H1 (cell line): ENCODE results near the gene SEPTIN2. TPM values are rescaled to one million over a fixed set of nuclear protein-coding genes. Genes with fewer than 3 reads are reported as not detected.

Experiments used
- CBX8 ChIP-seq: fragments of 300-800, 300-1000 bp; sonication (generic); IDR thresholded peaks from 2 replicates; pipeline ENCODE4 v1.7.1; 2016; ENCODE audit warnings: low read depth, low read length, borderline replicate concordance
- MAFK ChIP-seq: IDR thresholded peaks from 2 replicates; pipeline ENCODE4 v1.6.1; 2012; ENCODE audit warnings: low read depth, mild to moderate bottlenecking, improper control_type of control experiment, low read length
- polyA plus RNA-seq, 7 experiments: library from polyadenylated mRNA; depleted of rRNA in 3 of 7; stranded (reverse) in 5 of 7; unstranded in 2 of 7; fragments of >200 nt in 5 of 7; fragments of 200-250 nt in 2 of 7; gene quantifications; 1 replicate in 5 of 7; 2 replicates in 1 of 7; 4 replicates in 1 of 7; pipeline versions ENCODE4 v1.2.1 to v1.2.3, GENCODE V29; 2011 to 2013; ENCODE audit warnings: missing spikeins in 2 of 7, mixed read lengths in 2 of 7
- total RNA-seq: library from RNA; stranded (reverse); fragmentation: NEBNext Ultra II Directional; extraction: Animal tissue kit (Norgen Biotek cat#: 25700); gene quantifications from 2 replicates; pipeline ENCODE4 v1.2.1, GENCODE V29; 2021

SEPTIN2 gene
- total and polyA plus RNA-seq, 2 of the 8 experiments (the other 6 are each of a cell fraction or from before 2014, with no cell fraction given), result 392 to 650 TPM

GRCh38 chr2:241355983-241356870, 40.5 kb downstream of the SEPTIN2 start, which contains the start of gene FARP2 (continued):
- TF ChIP-seq CBX8, result no peak
- TF ChIP-seq MAFK, result no peak
- TF ChIP-seq, all 59 proteins: peak for 12
